K562 (cell line): Measurements from ENCODE around the gene MALAT1. TPM values are rescaled to one million over a fixed set of nuclear protein-coding genes. Genes with fewer than 3 reads are reported as not detected.

ENCODE experiments used
- ARHGAP35 ChIP-seq: fragments of 450-650 bp; IDR thresholded peaks from 2 replicates; pipeline ENCODE4 v1.6.1; 2018; ENCODE audit not compliant: partially characterized antibody
- DMBX1 ChIP-seq: fragments of 250-450 bp; sonication (Bioruptor Pico); IDR thresholded peaks from 2 replicates; pipeline ENCODE4 v1.8.0; 2022; ENCODE audit warnings: inconsistent platforms, mild to moderate bottlenecking, moderate library complexity, borderline replicate concordance
- FOXJ2 ChIP-seq: fragments of 200-800 bp; sonication (Bioruptor generic); IDR thresholded peaks from 2 replicates; pipeline ENCODE4 v1.6.1; 2016; ENCODE audit warnings: missing genetic modification characterization, missing compliant biosample characterization
- HDAC6 ChIP-seq: IDR thresholded peaks from 2 replicates; pipeline ENCODE4 v1.6.1; 2012; ENCODE audit warnings: low read depth, mild to moderate bottlenecking, control low read depth, inconsistent platforms, low read length, moderate library complexity
- HMG20B ChIP-seq: fragments of 250-450 bp; sonication (Bioruptor Pico); IDR thresholded peaks from 2 replicates; pipeline ENCODE4 v1.5.0; 2021; ENCODE audit warnings: mild to moderate bottlenecking
- HMGN3 ChIP-seq: IDR thresholded peaks from 2 replicates; pipeline ENCODE4 v1.6.1; 2011; ENCODE audit warnings: borderline replicate concordance, low read depth, mild to moderate bottlenecking, mixed read lengths, low read length; ENCODE audit not compliant: insufficient read length; ENCODE audit errors: extremely low read depth
- HNRNPL ChIP-seq: fragments of 200-400 bp; formaldehyde crosslinking; IDR thresholded peaks from 2 replicates; pipeline ENCODE4 v1.6.1; 2017; ENCODE audit warnings: low read depth, mild to moderate bottlenecking, low read length
- PRMT5 ChIP-seq: sonication (generic); formaldehyde crosslinking; IDR thresholded peaks from 2 replicates; pipeline ENCODE4 v1.5.0; 2020; ENCODE audit warnings: missing genetic modification reagents
- PRPF4 ChIP-seq: fragments of 200-400 bp; formaldehyde crosslinking; IDR thresholded peaks from one replicate; pipeline ENCODE4 v1.6.1; 2017; ENCODE audit warnings: low read length, low read depth, mild to moderate bottlenecking; ENCODE audit not compliant: insufficient read depth, poor library complexity, severe bottlenecking
- RBFOX2 ChIP-seq: fragments of 200-400 bp; formaldehyde crosslinking; IDR thresholded peaks from 2 replicates; pipeline ENCODE4 v1.6.1; 2017; ENCODE audit warnings: low read depth, mild to moderate bottlenecking, low read length, moderate library complexity
- RBM25 ChIP-seq: fragments of 200-400 bp; formaldehyde crosslinking; IDR thresholded peaks from 2 replicates; pipeline ENCODE4 v1.6.1; 2018; ENCODE audit warnings: low read length, low read depth, moderate library complexity; ENCODE audit not compliant: severe bottlenecking
- SMAD4 ChIP-seq: fragments of 250-450 bp; sonication (Bioruptor Pico); conservative IDR thresholded peaks from 2 replicates; pipeline ENCODE4 v1.8.0; 2021; ENCODE audit warnings: inconsistent platforms, mild to moderate bottlenecking, moderate library complexity
- SP2 ChIP-seq: IDR thresholded peaks from 2 replicates; pipeline ENCODE4 v1.6.1; 2011; ENCODE audit warnings: mild to moderate bottlenecking, low read depth, low read length, moderate library complexity; ENCODE audit not compliant: poor library complexity, severe bottlenecking; ENCODE audit errors: extremely low read depth
- STAG1 ChIP-seq: sonication (generic); formaldehyde crosslinking; IDR thresholded peaks from 2 replicates; pipeline ENCODE4 v1.5.0; 2020; ENCODE audit warnings: missing genetic modification reagents, borderline replicate concordance
- TCF3 ChIP-seq: sonication (generic); formaldehyde crosslinking; IDR thresholded peaks from 2 replicates; pipeline ENCODE4 v1.4.0; 2020; ENCODE audit warnings: mild to moderate bottlenecking, missing genetic modification reagents
- ZNF696 ChIP-seq: fragments of 250-450 bp; sonication (Bioruptor Pico); conservative IDR thresholded peaks from 2 replicates; pipeline ENCODE4 v1.4.0; 2020; ENCODE audit warnings: mild to moderate bottlenecking, moderate library complexity
- polyA plus RNA-seq, 8 experiments: library from polyadenylated mRNA; depleted of rRNA in 4 of 8; stranded (reverse) in 5 of 8; unstranded in 3 of 8; fragments of >200 nt; fragmentation: Nextera tagmentation in 2 of 8; fragmentation: Illumina TruSeq in 1 of 8; extraction: Ambion mirVana in 2 of 8; extraction: Trizol in 1 of 8; gene quantifications; 2 replicates each; pipeline versions ENCODE4 v1.2.1 to v1.2.3, GENCODE V29; 2011 to 2014; ENCODE audit warnings: inconsistent platforms in 1 of 8, missing spikeins in 1 of 8
- total RNA-seq, 7 experiments: library from RNA; depleted of rRNA in 6 of 7; stranded (reverse); fragments of >200 nt in 6 of 7; fragmentation: Illumina TruSeq in 2 of 7; extraction: Trizol in 2 of 7; gene quantifications; 2 replicates each; pipeline versions ENCODE4 v1.2.1 to v1.2.3, GENCODE V29; 2011 to 2021; ENCODE audit warnings: low replicate concordance in 1 of 7
- TF ChIP-seq, protein P1 (sequence below): fragments of 250-450 bp; sonication (Bioruptor Pico); IDR thresholded peaks from 2 replicates; pipeline ENCODE4 v1.5.0; 2020; ENCODE audit warnings: mild to moderate bottlenecking
- TF ChIP-seq, protein P2 (sequence below): fragments of 250-450 bp; sonication (Bioruptor Pico); IDR thresholded peaks from 2 replicates; pipeline ENCODE4 v1.8.0; 2022; ENCODE audit warnings: inconsistent platforms
- TF ChIP-seq, protein P3 (sequence below): fragments of 450-650 bp; formaldehyde crosslinking; IDR thresholded peaks from 2 replicates; pipeline ENCODE4 v1.4.0; 2020; ENCODE audit warnings: mild to moderate bottlenecking, moderate library complexity
- TF ChIP-seq, protein P4 (sequence below), 3 experiments: fragments of 200-800 bp in 1 of 3; sonication (Bioruptor generic) in 1 of 3; sonication (generic) in 1 of 3; formaldehyde crosslinking in 1 of 3; IDR thresholded peaks; 2 replicates each; pipeline versions ENCODE4 v1.6.1 to v1.8.0; 2016 to 2022; ENCODE audit warnings: mild to moderate bottlenecking in 2 of 3, missing compliant biosample characterization in 2 of 3, missing genetic modification characterization in 2 of 3, missing genetic modification reagents in 1 of 3

Gene MALAT1
- total and polyA plus RNA-seq, 9 of the 15 experiments (the other 6 are each of a cell fraction or from before 2014, with no cell fraction given), result 363 to 8,715 (median 2,351) TPM

DNA sequence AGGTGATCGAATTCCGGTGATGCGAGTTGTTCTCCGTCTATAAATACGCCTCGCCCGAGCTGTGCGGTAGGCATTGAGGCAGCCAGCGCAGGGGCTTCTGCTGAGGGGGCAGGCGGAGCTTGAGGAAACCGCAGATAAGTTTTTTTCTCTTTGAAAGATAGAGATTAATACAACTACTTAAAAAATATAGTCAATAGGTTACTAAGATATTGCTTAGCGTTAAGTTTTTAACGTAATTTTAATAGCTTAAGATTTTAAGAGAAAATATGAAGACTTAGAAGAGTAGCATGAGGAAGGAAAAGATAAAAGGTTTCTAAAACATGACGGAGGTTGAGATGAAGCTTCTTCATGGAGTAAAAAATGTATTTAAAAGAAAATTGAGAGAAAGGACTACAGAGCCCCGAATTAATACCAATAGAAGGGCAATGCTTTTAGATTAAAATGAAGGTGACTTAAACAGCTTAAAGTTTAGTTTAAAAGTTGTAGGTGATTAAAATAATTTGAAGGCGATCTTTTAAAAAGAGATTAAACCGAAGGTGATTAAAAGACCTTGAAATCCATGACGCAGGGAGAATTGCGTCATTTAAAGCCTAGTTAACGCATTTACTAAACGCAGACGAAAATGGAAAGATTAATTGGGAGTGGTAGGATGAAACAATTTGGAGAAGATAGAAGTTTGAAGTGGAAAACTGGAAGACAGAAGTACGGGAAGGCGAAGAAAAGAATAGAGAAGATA, at the start of gene MALAT1 (continued):
- no peak; the same call in 1 of the 2 replicates for TF ChIP-seq DMBX1
- TF ChIP-seq, protein P1, sequence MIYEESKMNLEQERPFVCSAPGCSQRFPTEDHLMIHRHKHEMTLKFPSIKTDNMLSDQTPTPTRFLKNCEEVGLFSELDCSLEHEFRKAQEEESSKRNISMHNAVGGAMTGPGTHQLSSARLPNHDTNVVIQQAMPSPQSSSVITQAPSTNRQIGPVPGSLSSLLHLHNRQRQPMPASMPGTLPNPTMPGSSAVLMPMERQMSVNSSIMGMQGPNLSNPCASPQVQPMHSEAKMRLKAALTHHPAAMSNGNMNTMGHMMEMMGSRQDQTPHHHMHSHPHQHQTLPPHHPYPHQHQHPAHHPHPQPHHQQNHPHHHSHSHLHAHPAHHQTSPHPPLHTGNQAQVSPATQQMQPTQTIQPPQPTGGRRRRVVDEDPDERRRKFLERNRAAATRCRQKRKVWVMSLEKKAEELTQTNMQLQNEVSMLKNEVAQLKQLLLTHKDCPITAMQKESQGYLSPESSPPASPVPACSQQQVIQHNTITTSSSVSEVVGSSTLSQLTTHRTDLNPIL (CRISPR knock-in tag), result peak; percentile 98
- TF ChIP-seq HMGN3, result no peak
- TF ChIP-seq ZNF696 (CRISPR knock-in tag), result peak; percentile 94
- peak; percentile 30; the same call in 1 of the 2 replicates for TF ChIP-seq TCF3 (CRISPR knock-in tag)
- TF ChIP-seq STAG1 (CRISPR knock-in tag), result no peak
- no peak; the same call in 1 of the 2 replicates for TF ChIP-seq HNRNPL
- TF ChIP-seq HDAC6, result no peak; the same call in 1 of the 2 replicates
- TF ChIP-seq, protein P2, sequence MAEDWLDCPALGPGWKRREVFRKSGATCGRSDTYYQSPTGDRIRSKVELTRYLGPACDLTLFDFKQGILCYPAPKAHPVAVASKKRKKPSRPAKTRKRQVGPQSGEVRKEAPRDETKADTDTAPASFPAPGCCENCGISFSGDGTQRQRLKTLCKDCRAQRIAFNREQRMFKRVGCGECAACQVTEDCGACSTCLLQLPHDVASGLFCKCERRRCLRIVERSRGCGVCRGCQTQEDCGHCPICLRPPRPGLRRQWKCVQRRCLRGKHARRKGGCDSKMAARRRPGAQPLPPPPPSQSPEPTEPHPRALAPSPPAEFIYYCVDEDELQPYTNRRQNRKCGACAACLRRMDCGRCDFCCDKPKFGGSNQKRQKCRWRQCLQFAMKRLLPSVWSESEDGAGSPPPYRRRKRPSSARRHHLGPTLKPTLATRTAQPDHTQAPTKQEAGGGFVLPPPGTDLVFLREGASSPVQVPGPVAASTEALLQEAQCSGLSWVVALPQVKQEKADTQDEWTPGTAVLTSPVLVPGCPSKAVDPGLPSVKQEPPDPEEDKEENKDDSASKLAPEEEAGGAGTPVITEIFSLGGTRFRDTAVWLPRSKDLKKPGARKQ (CRISPR knock-in tag), result no peak
- TF ChIP-seq, protein P3, sequence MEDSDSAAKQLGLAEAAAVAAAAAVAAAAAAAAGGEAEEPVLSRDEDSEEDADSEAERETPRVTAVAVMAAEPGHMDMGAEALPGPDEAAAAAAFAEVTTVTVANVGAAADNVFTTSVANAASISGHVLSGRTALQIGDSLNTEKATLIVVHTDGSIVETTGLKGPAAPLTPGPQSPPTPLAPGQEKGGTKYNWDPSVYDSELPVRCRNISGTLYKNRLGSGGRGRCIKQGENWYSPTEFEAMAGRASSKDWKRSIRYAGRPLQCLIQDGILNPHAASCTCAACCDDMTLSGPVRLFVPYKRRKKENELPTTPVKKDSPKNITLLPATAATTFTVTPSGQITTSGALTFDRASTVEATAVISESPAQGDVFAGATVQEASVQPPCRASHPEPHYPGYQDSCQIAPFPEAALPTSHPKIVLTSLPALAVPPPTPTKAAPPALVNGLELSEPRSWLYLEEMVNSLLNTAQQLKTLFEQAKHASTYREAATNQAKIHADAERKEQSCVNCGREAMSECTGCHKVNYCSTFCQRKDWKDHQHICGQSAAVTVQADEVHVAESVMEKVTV (CRISPR knock-in tag), result peak; percentile 95
- TF ChIP-seq, protein P4, sequence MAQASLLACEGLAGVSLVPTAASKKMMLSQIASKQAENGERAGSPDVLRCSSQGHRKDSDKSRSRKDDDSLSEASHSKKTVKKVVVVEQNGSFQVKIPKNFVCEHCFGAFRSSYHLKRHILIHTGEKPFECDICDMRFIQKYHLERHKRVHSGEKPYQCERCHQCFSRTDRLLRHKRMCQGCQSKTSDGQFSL (CRISPR knock-in tag; IDR thresholded peaks at IDR 0.05), result 0 out of 2 replicates have a peak, but pooled peaks have one; percentile 35
- TF ChIP-seq, protein P4 (tag; IDR thresholded peaks at IDR 0.05), result no peak
- no peak for TF ChIP-seq SP2
- TF ChIP-seq ARHGAP35, result peak; percentile 85
- TF ChIP-seq PRPF4, result no peak
- no peak; the same call in 1 of the 2 replicates for TF ChIP-seq PRMT5 (CRISPR knock-in tag)
- peak; percentile 59; the same call in 1 of the 2 replicates for TF ChIP-seq FOXJ2 (tag)
- peak; percentile 93 for TF ChIP-seq SMAD4 (CRISPR knock-in tag)
- TF ChIP-seq RBFOX2, result peak; percentile 67
- TF ChIP-seq HMG20B (CRISPR knock-in tag), result peak; percentile 99
- no peak for TF ChIP-seq RBM25
